Measurements from ENCODE around the gene ZNF213.

Gene ZNF213

DNA sequence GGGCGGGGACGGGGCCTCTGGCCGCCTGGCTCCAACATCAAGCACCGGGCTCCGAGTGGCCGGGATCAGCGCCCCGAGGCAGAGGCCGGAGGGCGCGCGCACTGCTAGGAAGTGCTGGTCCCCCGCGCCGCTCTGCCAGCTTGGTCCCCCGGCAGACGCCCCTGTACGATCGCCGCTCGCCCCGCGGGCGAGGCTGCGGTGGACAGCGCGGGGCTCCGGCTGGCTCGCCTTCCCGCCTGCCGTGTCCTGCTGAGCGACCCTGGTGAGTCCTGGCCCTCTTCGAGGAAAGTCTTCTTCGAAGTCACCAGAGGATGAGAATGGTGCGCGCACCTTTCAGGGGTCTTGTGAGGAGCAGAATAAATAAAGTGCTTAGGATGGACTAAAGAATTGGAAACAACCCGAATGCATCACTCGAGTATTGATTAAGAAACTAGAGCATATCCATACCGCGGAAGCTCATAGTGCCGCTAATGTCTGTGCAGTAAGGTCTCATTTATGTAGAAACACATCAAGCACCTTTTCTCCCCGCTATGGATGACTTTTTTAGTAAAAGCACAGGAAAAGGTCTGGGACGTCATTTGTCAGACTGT is 392 bp downstream of the ZNF213 start:
- peaks cover 5% of the 10 kb centered on the region for H3K27me3 ChIP-seq (ENCODE audit: insufficient read depth, low read length, poor library complexity, severe bottlenecking)
- no peaks in the 10 kb centered on the region for H3K4me1 ChIP-seq (ENCODE audit: insufficient read depth, low read length, poor library complexity, severe bottlenecking)
- H3F3A ChIP-seq (ENCODE audit: low read depth), result no peaks in the 10 kb centered on the region
- H3K9me2 ChIP-seq (replicated peaks; ENCODE audit: low read depth, low read length), result no peaks in the 10 kb centered on the region
- H3K36me3 ChIP-seq (ENCODE audit: insufficient read depth, low read length), result no peaks in the 10 kb centered on the region
- no peaks in the 10 kb centered on the region for H3K9me3 ChIP-seq (ENCODE audit: insufficient read depth, low read depth, low read length)
- peak overlapping the region; percentile 71 for H3K4me2 ChIP-seq (ENCODE audit: low read depth, low read length, poor library complexity, severe bottlenecking)
- H3K79me2 ChIP-seq (ENCODE audit: insufficient read depth, low read length), result peaks cover 32% of the 10 kb centered on the region
- H2AFZ ChIP-seq (ENCODE audit: low read length), result peak overlapping the region; percentile 82
- H3K4me3 ChIP-seq (ENCODE audit: low read length, poor library complexity, severe bottlenecking), result peak overlapping the region; percentile 88
- peak overlapping the region; percentile 88 for H3K9ac ChIP-seq (ENCODE audit: low read depth, low read length, poor library complexity, severe bottlenecking)
- TF ChIP-seq, protein P1, sequence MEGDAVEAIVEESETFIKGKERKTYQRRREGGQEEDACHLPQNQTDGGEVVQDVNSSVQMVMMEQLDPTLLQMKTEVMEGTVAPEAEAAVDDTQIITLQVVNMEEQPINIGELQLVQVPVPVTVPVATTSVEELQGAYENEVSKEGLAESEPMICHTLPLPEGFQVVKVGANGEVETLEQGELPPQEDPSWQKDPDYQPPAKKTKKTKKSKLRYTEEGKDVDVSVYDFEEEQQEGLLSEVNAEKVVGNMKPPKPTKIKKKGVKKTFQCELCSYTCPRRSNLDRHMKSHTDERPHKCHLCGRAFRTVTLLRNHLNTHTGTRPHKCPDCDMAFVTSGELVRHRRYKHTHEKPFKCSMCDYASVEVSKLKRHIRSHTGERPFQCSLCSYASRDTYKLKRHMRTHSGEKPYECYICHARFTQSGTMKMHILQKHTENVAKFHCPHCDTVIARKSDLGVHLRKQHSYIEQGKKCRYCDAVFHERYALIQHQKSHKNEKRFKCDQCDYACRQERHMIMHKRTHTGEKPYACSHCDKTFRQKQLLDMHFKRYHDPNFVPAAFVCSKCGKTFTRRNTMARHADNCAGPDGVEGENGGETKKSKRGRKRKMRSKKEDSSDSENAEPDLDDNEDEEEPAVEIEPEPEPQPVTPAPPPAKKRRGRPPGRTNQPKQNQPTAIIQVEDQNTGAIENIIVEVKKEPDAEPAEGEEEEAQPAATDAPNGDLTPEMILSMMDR (conservative IDR thresholded peaks at IDR 0.05; ENCODE audit: low read length), result no peak
- no peak for TF ChIP-seq EZH2phosphoT487 (IDR thresholded peaks at IDR 0.05; ENCODE audit: borderline replicate concordance)
- H4K20me1 ChIP-seq (ENCODE audit: insufficient read depth, low read length, poor library complexity, severe bottlenecking), result no peaks in the 10 kb centered on the region

DNA sequence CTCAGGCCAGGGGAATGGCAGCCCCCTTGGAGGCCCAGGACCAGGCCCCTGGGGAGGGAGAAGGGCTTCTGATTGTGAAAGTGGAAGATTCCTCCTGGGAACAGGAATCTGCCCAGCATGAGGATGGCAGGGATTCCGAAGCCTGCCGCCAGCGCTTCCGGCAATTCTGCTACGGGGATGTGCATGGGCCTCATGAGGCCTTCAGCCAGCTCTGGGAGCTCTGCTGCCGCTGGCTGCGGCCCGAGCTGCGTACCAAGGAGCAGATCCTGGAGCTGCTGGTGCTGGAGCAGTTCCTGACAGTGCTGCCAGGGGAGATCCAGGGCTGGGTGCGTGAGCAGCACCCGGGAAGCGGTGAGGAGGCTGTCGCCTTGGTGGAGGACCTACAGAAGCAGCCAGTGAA is 2.4 kb downstream of the ZNF213 start:
- Histone ChIP-seq H3K4me1 (ENCODE audit: insufficient read depth, low read length, poor library complexity, severe bottlenecking) (no peaks in the 10 kb centered on the region), H3K4me2 (ENCODE audit: low read depth, low read length, poor library complexity, severe bottlenecking) (no peak overlapping the region), H3K9me3 (ENCODE audit: insufficient read depth, low read depth, low read length) (no peaks in the 10 kb centered on the region), H3K4me3 (ENCODE audit: low read length, poor library complexity, severe bottlenecking) (no peak overlapping the region), H3K9me2 (replicated peaks; ENCODE audit: low read depth, low read length) (no peaks in the 10 kb centered on the region), H3K36me3 (ENCODE audit: insufficient read depth, low read length) (no peaks in the 10 kb centered on the region), H2AFZ (ENCODE audit: low read length) (no peak overlapping the region), H3F3A (ENCODE audit: low read depth) (no peaks in the 10 kb centered on the region), H3K27me3 (ENCODE audit: insufficient read depth, low read length, poor library complexity, severe bottlenecking) (peaks cover 5% of the 10 kb centered on the region), H3K9ac (ENCODE audit: low read depth, low read length, poor library complexity, severe bottlenecking) (no peak overlapping the region), H4K20me1 (ENCODE audit: insufficient read depth, low read length, poor library complexity, severe bottlenecking) (no peaks in the 10 kb centered on the region), H3K79me2 (ENCODE audit: insufficient read depth, low read length) (peaks cover 28% of the 10 kb centered on the region)
- no peak for TF ChIP-seq EZH2phosphoT487 (IDR thresholded peaks at IDR 0.05; ENCODE audit: borderline replicate concordance)
- TF ChIP-seq, protein P1 (conservative IDR thresholded peaks at IDR 0.05; ENCODE audit: low read length), result no peak

DNA sequence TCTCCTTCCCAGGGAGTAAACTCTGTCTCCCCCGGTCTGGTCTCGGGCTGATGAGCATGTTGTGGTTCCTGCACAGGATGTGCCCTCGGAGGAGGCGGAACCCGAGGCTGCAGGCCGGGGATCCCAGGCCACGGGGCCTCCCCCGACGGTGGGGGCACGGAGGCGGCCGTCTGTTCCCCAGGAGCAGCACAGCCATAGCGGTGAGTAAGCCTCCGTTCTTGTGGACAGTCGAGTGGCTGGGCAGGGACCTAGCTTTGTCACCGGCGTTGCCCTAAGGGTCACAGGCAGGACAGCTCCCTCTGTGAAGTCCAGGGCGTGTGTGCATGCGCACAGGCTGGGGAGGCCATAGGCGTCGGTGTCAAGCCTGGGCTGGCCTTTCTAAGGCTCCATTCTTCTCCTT is 3.5 kb downstream of the ZNF213 start:
- H3K4me2 ChIP-seq (ENCODE audit: low read depth, low read length, poor library complexity, severe bottlenecking), result no peak overlapping the region
- H3K9ac ChIP-seq (ENCODE audit: low read depth, low read length, poor library complexity, severe bottlenecking), result no peak overlapping the region
- no peak overlapping the region for H3K4me3 ChIP-seq (ENCODE audit: low read length, poor library complexity, severe bottlenecking)
- peaks cover 20% of the 10 kb centered on the region for H3K79me2 ChIP-seq (ENCODE audit: insufficient read depth, low read length)
- H2AFZ ChIP-seq (ENCODE audit: low read length), result no peak overlapping the region
- no peaks in the 10 kb centered on the region for H3K9me2 ChIP-seq (replicated peaks; ENCODE audit: low read depth, low read length)
- peaks cover 5% of the 10 kb centered on the region for H3K27me3 ChIP-seq (ENCODE audit: insufficient read depth, low read length, poor library complexity, severe bottlenecking)
- no peaks in the 10 kb centered on the region for H3K9me3 ChIP-seq (ENCODE audit: insufficient read depth, low read depth, low read length)
- no peaks in the 10 kb centered on the region for H3F3A ChIP-seq (ENCODE audit: low read depth)
- TF ChIP-seq EZH2phosphoT487 (IDR thresholded peaks at IDR 0.05; ENCODE audit: borderline replicate concordance), result no peak
- TF ChIP-seq, protein P1 (conservative IDR thresholded peaks at IDR 0.05; ENCODE audit: low read length), result no peak
- H3K4me1 ChIP-seq (ENCODE audit: insufficient read depth, low read length, poor library complexity, severe bottlenecking), result no peaks in the 10 kb centered on the region
- H3K36me3 ChIP-seq (ENCODE audit: insufficient read depth, low read length), result no peaks in the 10 kb centered on the region
- H4K20me1 ChIP-seq (ENCODE audit: insufficient read depth, low read length, poor library complexity, severe bottlenecking), result no peaks in the 10 kb centered on the region
